ENCODE measurements around the gene GRK2. TPM values are rescaled to one million over a fixed set of nuclear protein-coding genes. Genes with fewer than 3 reads are reported as not detected.

The GRK2 gene
- total RNA-seq, 4 donors from 2014 or later = 104 to 294 (median 160) TPM

GRCh38 chr11:67264260-67264659 is 2.0 kb upstream of the GRK2 start:
- 95% methylated on average over 5 of the region's 5 CpGs; no CpG with 5 or more reads in 1 of the 2 donors for WGBS, 2 donors (ENCODE audit: low coverage in 1 of 2)
- DNase-seq = no peak
- no peaks in the 10 kb centered on the region for H3K9me3 ChIP-seq
- intact Hi-C loops (cut with DNase I; ENCODE audit: low total_unique reads) (no loop called here), in situ Hi-C loops (cut with MboI; ENCODE audit: low pct_ligation_motif_present in 1 of 4, low pct_unique_long_range_greater_than_20kb in 1 of 4, low sequenced_read_pairs in 3 of 4) (loop anchor here in 3 of 4 donors (5.0 to 25.0 kb wide), 3 partner anchors 48 to 123 kb away; partner anchors contain the start of gene RAD9A (in 1 of the 3))
- no peak overlapping the region for H3K4me3 ChIP-seq
- H3K27me3 ChIP-seq = no peaks in the 10 kb centered on the region
- no peak for TF ChIP-seq POLR2AphosphoS5 (IDR thresholded peaks at IDR 0.05)
- no peak overlapping the region for H3K27ac ChIP-seq
- H3K36me3 ChIP-seq = no peaks in the 10 kb centered on the region
- peaks cover 30 to 56% (median 48%) of the 10 kb centered on the region in 4 donors for H3K4me1 ChIP-seq

GRCh38 chr11:67264877-67265632 is 1.2 kb upstream of the GRK2 start:
- no peaks in the 10 kb centered on the region for H3K27me3 ChIP-seq
- in situ Hi-C loops (cut with MboI; ENCODE audit: low pct_ligation_motif_present in 1 of 4, low pct_unique_long_range_greater_than_20kb in 1 of 4, low sequenced_read_pairs in 3 of 4) (loop anchor here in 3 of 4 donors (5.0 to 25.0 kb wide), 4 partner anchors 47 to 122 kb away; partner anchors contain the start of gene RAD9A (in 1 of the 3)), intact Hi-C loops (cut with DNase I; ENCODE audit: low total_unique reads) (no loop called here)
- H3K9me3 ChIP-seq = no peaks in the 10 kb centered on the region
- no peak for TF ChIP-seq POLR2A (IDR thresholded peaks at IDR 0.05)
- TF ChIP-seq POLR2AphosphoS5 (IDR thresholded peaks at IDR 0.05) = no peak
- TF ChIP-seq EP300 (IDR thresholded peaks at IDR 0.05; ENCODE audit: low read depth) = no peak
- TF ChIP-seq CTCF (IDR thresholded peaks at IDR 0.05) = no peak
- peak overlapping the region in 2 of 4 donors; percentile 72 to 78 for H3K27ac ChIP-seq
- 91% methylated on average over 7 of the region's 7 CpGs; no CpG with 5 or more reads in 1 of the 2 donors for WGBS, 2 donors (ENCODE audit: low coverage in 1 of 2)
- peaks cover 38 to 63% (median 56%) of the 10 kb centered on the region in 4 donors for H3K4me1 ChIP-seq
- no peak for DNase-seq
- no peaks in the 10 kb centered on the region for H3K36me3 ChIP-seq
- no peak overlapping the region for H3K4me3 ChIP-seq

GRCh38 chr11:67265633-67266448 is 432 bp upstream of the GRK2 start:
- DNase-seq = peak; percentile 85
- in situ Hi-C loops (cut with MboI; ENCODE audit: low pct_ligation_motif_present in 1 of 4, low pct_unique_long_range_greater_than_20kb in 1 of 4, low sequenced_read_pairs in 3 of 4) (loop anchor here in 2 of 4 donors (5.0 to 25.0 kb wide), 2 partner anchors 51 to 121 kb away; partner anchors contain the start of gene RAD9A (in 1 of the 2)), intact Hi-C loops (cut with DNase I; ENCODE audit: low total_unique reads) (loop anchor here (2.0 kb wide), 1 partner anchor 51 kb away; no protein-coding TSS in a partner anchor)
- TF ChIP-seq CTCF (IDR thresholded peaks at IDR 0.05) (peak; percentile 67 to 86 (median 72)), POLR2A (IDR thresholded peaks at IDR 0.05) (no peak)
- no peaks in the 10 kb centered on the region for H3K27me3 ChIP-seq
- no peaks in the 10 kb centered on the region for H3K36me3 ChIP-seq
- 29 to 80% methylated on average over 1 to 18 of the region's 54 CpGs for WGBS, 2 donors (ENCODE audit: low coverage in 1 of 2)
- peaks cover 45 to 70% (median 63%) of the 10 kb centered on the region in 4 donors for H3K4me1 ChIP-seq
- no peaks in the 10 kb centered on the region for H3K9me3 ChIP-seq
- H3K27ac ChIP-seq = peak overlapping the region; percentile 68 to 78 (median 74)
- H3K4me3 ChIP-seq = no peak overlapping the region

- TF ChIP-seq EP300 (IDR thresholded peaks at IDR 0.05; ENCODE audit: low read depth) (peak; percentile 21), POLR2AphosphoS5 (IDR thresholded peaks at IDR 0.05) (peak; percentile 91 to 96 (median 93)), CTCF (IDR thresholded peaks at IDR 0.05) (no peak), POLR2A (IDR thresholded peaks at IDR 0.05) (peak; percentile 87)
- H3K36me3 ChIP-seq = no peaks in the 10 kb centered on the region
- peak overlapping the region; percentile 95 to 98 (median 97) for H3K27ac ChIP-seq
- no peaks in the 10 kb centered on the region for H3K27me3 ChIP-seq
- in situ Hi-C loops (cut with MboI; ENCODE audit: low pct_ligation_motif_present in 1 of 4, low pct_unique_long_range_greater_than_20kb in 1 of 4, low sequenced_read_pairs in 3 of 4) = loop anchor here in 2 of 4 donors (5.0 to 25.0 kb wide), 2 partner anchors 50 to 120 kb away; partner anchors contain the start of gene RAD9A (in 1 of the 2)
- H3K4me3 ChIP-seq = peak overlapping the region; percentile 95 to 99 (median 98)
- 10% methylated on average over 24 of the region's 30 CpGs; no CpG with 5 or more reads in 1 of the 2 donors for WGBS, 2 donors (ENCODE audit: low coverage in 1 of 2)
- intact Hi-C loops (cut with DNase I; ENCODE audit: low total_unique reads) = loop anchor here (2.0 kb wide), 1 partner anchor 49 kb away; no protein-coding TSS in a partner anchor
- H3K9me3 ChIP-seq = no peaks in the 10 kb centered on the region
- H3K4me1 ChIP-seq = peaks cover 42 to 70% (median 64%) of the 10 kb centered on the region in 4 donors
- peak; percentile 87 for DNase-seq
Measured at GRCh38 chr11:67267188-67268080, 1.2 kb downstream of the GRK2 start.
